ENCODE data around the gene PRR5L. TPM values are rescaled to one million over a fixed set of nuclear protein-coding genes. Genes with fewer than 3 reads are reported as not detected.

The PRR5L gene
- polyA plus RNA-seq, 1 donor (not counting 4 experiments of a cell fraction or from before 2014, with no cell fraction given) = 20.1 TPM

GRCh38 chr11:36361472-36361871 is 65.4 kb downstream of the PRR5L start:
- FAIRE-seq (no peak), DNase-seq (ENCODE audit: low read depth, low spot score) (no peak)
- H3K36me3 ChIP-seq (ENCODE audit: control insufficient read depth in 2 of 2, extremely low read depth in 1 of 2, insufficient read depth in 2 of 2, low read length in 2 of 2) = no peaks in the 10 kb centered on the region
- peak overlapping the region in 2 of 3 experiments; percentile 47 to 50 for H3K4me3 ChIP-seq (ENCODE audit: control insufficient read depth in 2 of 3, extremely low read depth in 1 of 3, insufficient read depth in 2 of 3, low read depth in 1 of 3, low read length in 3 of 3)
- H3K9me3 ChIP-seq (ENCODE audit: control insufficient read depth, low read depth, low read length) = no peaks in the 10 kb centered on the region
- peaks cover 47% of the 10 kb centered on the region for H3K4me1 ChIP-seq (ENCODE audit: control insufficient read depth, extremely low read depth, insufficient read depth, low read length)
- H3K27me3 ChIP-seq (ENCODE audit: control insufficient read depth, extremely low read depth, insufficient read depth, low read length) = no peaks in the 10 kb centered on the region
- peak overlapping the region; percentile 82 for H3K4me2 ChIP-seq (ENCODE audit: control insufficient read depth, extremely low read depth, insufficient read depth, low read depth, low read length)
- peak overlapping the region; percentile 70 for H2AFZ ChIP-seq (ENCODE audit: control insufficient read depth, low read length)
- no peaks in the 10 kb centered on the region for H3K79me2 ChIP-seq (ENCODE audit: control insufficient read depth, insufficient read depth, low read length)
- H4K20me1 ChIP-seq (ENCODE audit: control insufficient read depth, extremely low read depth, insufficient read depth, low read length) = no peaks in the 10 kb centered on the region
- dilution Hi-C loops (cut with MboI; ENCODE audit: extremely low pct_ligation_motif_present, low sequenced_read_pairs) = no loop called here
- peak overlapping the region; percentile 91 for H3K27ac ChIP-seq (ENCODE audit: control insufficient read depth, insufficient read depth, low read length)
- TF ChIP-seq EZH2 (IDR thresholded peaks at IDR 0.05; ENCODE audit: low read length) (no peak), CTCF (optimal IDR thresholded peaks at IDR 0.05 in 1 of 3, IDR thresholded peaks at IDR 0.05 in 1 of 3, conservative IDR thresholded peaks at IDR 0.05 in 1 of 3; ENCODE audit: extremely low read depth in 1 of 3, insufficient read depth in 2 of 3, low read length in 3 of 3) (no peak)
- peak overlapping the region; percentile 74 for H3K9ac ChIP-seq (ENCODE audit: control insufficient read depth, extremely low read depth, insufficient read depth, low read length)
- H3K9me1 ChIP-seq (ENCODE audit: control insufficient read depth, extremely low read depth, insufficient read depth, low read length) = no peaks in the 10 kb centered on the region

GRCh38 chr11:36361901-36362391 is 65.9 kb downstream of the PRR5L start:
- DNase-seq (ENCODE audit: low read depth, low spot score) (peak; percentile 65), FAIRE-seq (peak; percentile 87)
- H3K4me2 ChIP-seq (ENCODE audit: control insufficient read depth, extremely low read depth, insufficient read depth, low read depth, low read length) = peak overlapping the region; percentile 82
- peaks cover 47% of the 10 kb centered on the region for H3K4me1 ChIP-seq (ENCODE audit: control insufficient read depth, extremely low read depth, insufficient read depth, low read length)
- H3K9me3 ChIP-seq (ENCODE audit: control insufficient read depth, low read depth, low read length) = no peaks in the 10 kb centered on the region
- no peaks in the 10 kb centered on the region for H4K20me1 ChIP-seq (ENCODE audit: control insufficient read depth, extremely low read depth, insufficient read depth, low read length)
- no peaks in the 10 kb centered on the region for H3K9me1 ChIP-seq (ENCODE audit: control insufficient read depth, extremely low read depth, insufficient read depth, low read length)
- peak overlapping the region in 2 of 3 experiments; percentile 47 to 50 for H3K4me3 ChIP-seq (ENCODE audit: control insufficient read depth in 2 of 3, extremely low read depth in 1 of 3, insufficient read depth in 2 of 3, low read depth in 1 of 3, low read length in 3 of 3)
- TF ChIP-seq EZH2 (IDR thresholded peaks at IDR 0.05; ENCODE audit: low read length) = no peak
- no peak for TF ChIP-seq CTCF (optimal IDR thresholded peaks at IDR 0.05 in 1 of 3, IDR thresholded peaks at IDR 0.05 in 1 of 3, conservative IDR thresholded peaks at IDR 0.05 in 1 of 3; ENCODE audit: extremely low read depth in 1 of 3, insufficient read depth in 2 of 3, low read length in 3 of 3)
- H3K9ac ChIP-seq (ENCODE audit: control insufficient read depth, extremely low read depth, insufficient read depth, low read length) = peak overlapping the region; percentile 74
- H3K79me2 ChIP-seq (ENCODE audit: control insufficient read depth, insufficient read depth, low read length) = no peaks in the 10 kb centered on the region
- dilution Hi-C loops (cut with MboI; ENCODE audit: extremely low pct_ligation_motif_present, low sequenced_read_pairs) = no loop called here
- H3K36me3 ChIP-seq (ENCODE audit: control insufficient read depth in 2 of 2, extremely low read depth in 1 of 2, insufficient read depth in 2 of 2, low read length in 2 of 2) = no peaks in the 10 kb centered on the region
- peak overlapping the region; percentile 70 for H2AFZ ChIP-seq (ENCODE audit: control insufficient read depth, low read length)
- H3K27ac ChIP-seq (ENCODE audit: control insufficient read depth, insufficient read depth, low read length) = peak overlapping the region; percentile 91
- H3K27me3 ChIP-seq (ENCODE audit: control insufficient read depth, extremely low read depth, insufficient read depth, low read length) = no peaks in the 10 kb centered on the region
